Hepatocyte (in vitro differentiated cells): ENCODE data around the gene METTL23.

ENCODE experiments used
- EZH2 ChIP-seq: fragments of 200-600 bp; sonication (generic); IDR thresholded peaks from 2 replicates; pipeline ENCODE4 v1.6.1; 2016; ENCODE audit warnings: antibody characterized with exemption, mild to moderate bottlenecking, borderline replicate concordance
- EZH2phosphoT487 ChIP-seq: fragments of 200-600 bp; sonication (generic); IDR thresholded peaks from one replicate; pipeline ENCODE4 v1.6.1; 2018; ENCODE audit warnings: antibody characterized with exemption, mild to moderate bottlenecking, low read depth, moderate library complexity; ENCODE audit not compliant: unreplicated experiment, severe bottlenecking
- TF ChIP-seq, protein P1 (sequence below): fragments of 200-600 bp; sonication (generic); IDR thresholded peaks from 2 replicates; pipeline ENCODE4 v1.5.1; 2016; ENCODE audit warnings: antibody characterized with exemption, mild to moderate bottlenecking; ENCODE audit not compliant: poor library complexity

DNA sequence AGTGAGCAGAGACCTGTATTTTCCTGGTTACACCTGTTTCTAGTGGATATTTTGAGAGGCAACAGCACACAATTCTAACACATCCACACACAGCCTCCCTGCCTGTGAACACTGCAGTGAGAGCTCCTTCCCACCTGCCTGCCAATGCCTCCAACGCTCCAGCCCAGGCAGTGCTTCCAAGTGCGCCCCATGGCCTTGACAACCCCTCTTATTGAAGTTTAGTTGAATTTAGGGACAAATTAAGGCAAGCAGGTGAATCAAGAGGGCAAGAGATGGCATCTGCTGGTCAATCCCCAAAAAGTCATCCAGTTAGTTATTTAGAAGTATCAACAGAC lies 11.2 kb upstream of the METTL23 start:
- TF ChIP-seq, protein P1, sequence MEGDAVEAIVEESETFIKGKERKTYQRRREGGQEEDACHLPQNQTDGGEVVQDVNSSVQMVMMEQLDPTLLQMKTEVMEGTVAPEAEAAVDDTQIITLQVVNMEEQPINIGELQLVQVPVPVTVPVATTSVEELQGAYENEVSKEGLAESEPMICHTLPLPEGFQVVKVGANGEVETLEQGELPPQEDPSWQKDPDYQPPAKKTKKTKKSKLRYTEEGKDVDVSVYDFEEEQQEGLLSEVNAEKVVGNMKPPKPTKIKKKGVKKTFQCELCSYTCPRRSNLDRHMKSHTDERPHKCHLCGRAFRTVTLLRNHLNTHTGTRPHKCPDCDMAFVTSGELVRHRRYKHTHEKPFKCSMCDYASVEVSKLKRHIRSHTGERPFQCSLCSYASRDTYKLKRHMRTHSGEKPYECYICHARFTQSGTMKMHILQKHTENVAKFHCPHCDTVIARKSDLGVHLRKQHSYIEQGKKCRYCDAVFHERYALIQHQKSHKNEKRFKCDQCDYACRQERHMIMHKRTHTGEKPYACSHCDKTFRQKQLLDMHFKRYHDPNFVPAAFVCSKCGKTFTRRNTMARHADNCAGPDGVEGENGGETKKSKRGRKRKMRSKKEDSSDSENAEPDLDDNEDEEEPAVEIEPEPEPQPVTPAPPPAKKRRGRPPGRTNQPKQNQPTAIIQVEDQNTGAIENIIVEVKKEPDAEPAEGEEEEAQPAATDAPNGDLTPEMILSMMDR: no peak
- TF ChIP-seq EZH2 (no peak), EZH2phosphoT487 (no peak)
